Ishikawa (cell line): ENCODE data around the gene CKB.

Experiments
- CEBPB ChIP-seq: IDR thresholded peaks from 2 replicates; pipeline ENCODE4 v1.6.1; 2012
- CREB1 ChIP-seq: IDR thresholded peaks from 2 replicates; pipeline ENCODE4 v1.6.1; 2012; ENCODE audit warnings: low read depth
- EGR1 ChIP-seq: IDR thresholded peaks from 2 replicates; pipeline ENCODE4 v1.6.1; 2012
- EP300 ChIP-seq: IDR thresholded peaks from 2 replicates; pipeline ENCODE4 v1.6.1; 2012; ENCODE audit warnings: borderline replicate concordance
- FOXM1 ChIP-seq: IDR thresholded peaks from 2 replicates; pipeline ENCODE4 v1.6.1; 2012; ENCODE audit warnings: low read depth, borderline replicate concordance
- MAX ChIP-seq: IDR thresholded peaks from 2 replicates; pipeline ENCODE4 v1.6.1; 2012
- NFIC ChIP-seq: IDR thresholded peaks from 2 replicates; pipeline ENCODE4 v1.6.1; 2012
- RAD21 ChIP-seq: IDR thresholded peaks from 2 replicates; pipeline ENCODE4 v1.6.1; 2012; ENCODE audit warnings: low read depth
- REST ChIP-seq: IDR thresholded peaks from 2 replicates; pipeline ENCODE4 v1.6.1; 2012; ENCODE audit warnings: low read depth, mild to moderate bottlenecking
- TAF1 ChIP-seq: IDR thresholded peaks from 2 replicates; pipeline ENCODE4 v1.6.1; 2012; ENCODE audit warnings: low read depth, mild to moderate bottlenecking
- TCF12 ChIP-seq: IDR thresholded peaks from 2 replicates; pipeline ENCODE4 v1.6.1; 2012; ENCODE audit warnings: low read depth
- TEAD4 ChIP-seq: IDR thresholded peaks from 2 replicates; pipeline ENCODE4 v1.6.1; 2012
- USF1 ChIP-seq: IDR thresholded peaks from 2 replicates; pipeline ENCODE4 v1.6.1; 2012
- YY1 ChIP-seq: IDR thresholded peaks from 2 replicates; pipeline ENCODE4 v1.6.1; 2012; ENCODE audit warnings: low read depth
- ZBTB7A ChIP-seq: IDR thresholded peaks from 2 replicates; pipeline ENCODE4 v1.6.1; 2012; ENCODE audit warnings: low read depth

CKB gene

GRCh38 chr14:103524002-103524935 lies 1.6 kb upstream of the CKB start:
- TF ChIP-seq TCF12: no peak
- TF ChIP-seq USF1: no peak
- TF ChIP-seq TEAD4: no peak
- no peak for TF ChIP-seq CEBPB
- no peak for TF ChIP-seq YY1
- TF ChIP-seq ZBTB7A: no peak
- TF ChIP-seq EGR1: no peak
- no peak for TF ChIP-seq MAX
- TF ChIP-seq TAF1: no peak
- TF ChIP-seq REST: no peak
- no peak for TF ChIP-seq NFIC
- no peak for TF ChIP-seq RAD21
- no peak for TF ChIP-seq EP300
- TF ChIP-seq FOXM1: no peak
- TF ChIP-seq CREB1: no peak

GRCh38 chr14:103523575-103523954 lies 935 bp upstream of the CKB start:
- TF ChIP-seq MAX (no peak), TEAD4 (no peak), RAD21 (no peak)

GRCh38 chr14:103521951-103522563 lies 573 bp downstream of the CKB start:
- TF ChIP-seq NFIC (no peak), CREB1 (no peak), ZBTB7A (peak; percentile 52; the same call in 1 of the 2 replicates), EP300 (no peak), TCF12 (no peak), MAX (peak; percentile 87), CEBPB (no peak)

GRCh38 chr14:103521438-103521950 lies 1.1 kb downstream of the CKB start:
- TF ChIP-seq CEBPB (no peak), ZBTB7A (peak; percentile 22; the same call in 1 of the 2 replicates), YY1 (0 out of 2 replicates have a peak, but pooled peaks have one; percentile 9)

- peak; percentile 51; the same call in 1 of the 2 replicates for TF ChIP-seq RAD21
- TF ChIP-seq TCF12: peak; percentile 61; the same call in 1 of the 2 replicates
- TF ChIP-seq REST: no peak
- peak; percentile 44; the same call in 1 of the 2 replicates for TF ChIP-seq TEAD4
- peak; percentile 80 for TF ChIP-seq NFIC
- TF ChIP-seq USF1: no peak
- TF ChIP-seq TAF1: no peak; the same call in 1 of the 2 replicates
- TF ChIP-seq MAX: peak; percentile 61
- peak; percentile 38; the same call in 1 of the 2 replicates for TF ChIP-seq EP300
- peak; percentile 14; the same call in 1 of the 2 replicates for TF ChIP-seq CEBPB
- peak; percentile 51; the same call in 1 of the 2 replicates for TF ChIP-seq YY1
- peak; percentile 8 for TF ChIP-seq CREB1
- TF ChIP-seq FOXM1: no peak
- peak; percentile 69 for TF ChIP-seq EGR1
- TF ChIP-seq ZBTB7A: peak; percentile 52
Measured at GRCh38 chr14:103520657-103521437, 1.8 kb downstream of the CKB start.
